Omental fat pad (tissue), 4 donors: ENCODE measurements around the gene COL17A1. TPM values are rescaled to one million over a fixed set of nuclear protein-coding genes. Genes with fewer than 3 reads are reported as not detected.

Experiments
- ATAC-seq: fragments of 150-250 bp; one replicate; pipeline ENCODE4 v1.9.1; 2016; ENCODE audit warnings: mild to moderate bottlenecking, moderate library complexity; ENCODE audit not compliant: low FRiP score
- DNase-seq: peaks from one replicate; pipeline ENCODE4 v3.0.0-alpha.2; 2019; ENCODE audit warnings: low spot score
- CTCF ChIP-seq, 3 donors: fragments of 450-650 bp; IDR thresholded peaks; one replicate each; pipeline ENCODE4 v1.5.1; 2016 to 2017; ENCODE audit warnings: antibody characterized with exemption in 3 of 3, mild to moderate bottlenecking in 3 of 3, moderate library complexity in 2 of 3
- total RNA-seq, 4 donors: library from RNA; depleted of rRNA; stranded (reverse); fragments of >200 nt; gene quantifications; one replicate each; pipeline ENCODE4 v1.1.0, GENCODE V29; 2016

Gene COL17A1
- total RNA-seq, 4 donors from 2014 or later = 0.13 to 2.2 (median 1.2) TPM

- ATAC-seq (peak; percentile 93), DNase-seq (peak; percentile 89)
- TF ChIP-seq CTCF (IDR thresholded peaks at IDR 0.05) = no peak
Measured at GRCh38 chr10:104121485-104122224, 36.0 kb upstream of the COL17A1 start, which contains the start of gene SFR1. SFR1 (plus strand) TSS chr10:104122171; CDS start chr10:104122184, 13 bp downstream.

DNA sequence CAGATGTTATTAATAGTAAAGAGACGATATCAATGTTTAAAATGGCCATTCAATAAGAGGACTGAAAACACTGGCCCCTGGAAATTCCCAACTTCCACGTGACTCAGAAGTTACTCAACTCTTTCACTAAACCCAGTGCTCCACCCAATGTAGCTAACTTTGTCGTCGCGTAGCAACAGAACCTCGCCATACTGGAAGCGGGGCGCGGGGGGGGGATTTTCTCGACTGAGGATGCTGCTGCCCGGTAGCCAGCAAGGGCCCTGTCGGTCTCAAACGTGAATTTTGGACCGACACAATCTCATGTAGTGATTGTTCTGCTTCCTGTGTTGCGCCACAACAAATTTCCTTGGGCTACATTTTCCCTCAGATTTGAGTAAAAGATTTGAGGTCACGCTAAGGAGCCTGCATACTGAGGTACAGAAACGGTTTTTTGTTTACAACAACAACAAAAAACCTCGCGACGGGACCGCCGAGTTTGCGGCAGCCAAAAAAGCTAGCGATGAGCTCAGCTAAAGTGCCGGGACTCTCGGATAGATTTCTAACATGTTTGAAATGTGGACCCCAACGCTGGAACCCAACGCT, 35.3 kb upstream of the COL17A1 start:
- DNase-seq (peak; percentile 87), ATAC-seq (peak; percentile 63)
- no peak for TF ChIP-seq CTCF (IDR thresholded peaks at IDR 0.05)

GRCh38 chr10:104120512-104120902, 34.8 kb upstream of the COL17A1 start:
- DNase-seq = no peak
- TF ChIP-seq CTCF (IDR thresholded peaks at IDR 0.05) = no peak
- no peak for ATAC-seq

DNA sequence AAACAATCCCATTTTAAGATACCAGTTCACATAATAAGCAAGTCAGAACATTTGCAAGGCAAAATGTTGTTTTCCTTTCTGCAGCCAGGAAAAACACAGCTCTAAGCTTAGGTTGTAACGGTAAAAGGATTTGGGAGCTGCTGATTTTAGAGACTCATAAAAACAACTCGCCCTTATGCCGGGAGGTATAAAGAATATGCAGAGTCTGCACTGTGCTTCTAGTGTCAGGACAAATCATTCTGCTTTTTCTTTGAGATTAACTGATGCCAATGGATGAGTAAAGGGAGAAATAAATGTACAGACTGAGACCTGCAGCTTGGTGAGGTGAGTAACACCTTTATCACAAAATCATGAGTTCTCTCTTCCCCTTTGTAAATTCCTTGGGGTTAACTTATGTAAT, 34.3 kb upstream of the COL17A1 start:
- TF ChIP-seq CTCF (IDR thresholded peaks at IDR 0.05) = no peak
- ATAC-seq (no peak), DNase-seq (no peak)

DNA sequence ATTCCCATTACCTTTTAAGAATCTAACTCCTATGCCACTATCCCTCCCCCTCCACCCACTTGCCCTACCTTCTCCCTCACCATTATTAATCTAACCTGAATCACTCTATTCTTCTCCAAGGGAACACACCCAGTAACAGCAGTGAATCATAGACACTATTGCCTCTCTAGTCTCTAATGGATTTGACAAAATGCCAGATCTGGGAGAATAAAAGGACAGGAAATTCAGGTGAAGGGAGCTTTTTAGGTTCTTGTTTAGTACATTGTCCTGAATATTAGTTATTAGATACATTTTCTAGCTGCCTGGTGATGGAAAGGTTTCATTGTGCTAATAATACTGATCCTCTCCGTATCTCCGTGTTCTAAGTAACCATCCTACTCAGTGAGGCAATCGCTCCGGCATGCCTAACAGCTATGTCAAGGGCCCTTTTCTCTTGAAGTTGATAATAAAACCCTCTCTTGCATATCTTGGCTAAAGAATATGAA, 32.2 kb upstream of the COL17A1 start:
- no peak for TF ChIP-seq CTCF (IDR thresholded peaks at IDR 0.05)
- ATAC-seq (peak; percentile 46), DNase-seq (no peak)

DNA sequence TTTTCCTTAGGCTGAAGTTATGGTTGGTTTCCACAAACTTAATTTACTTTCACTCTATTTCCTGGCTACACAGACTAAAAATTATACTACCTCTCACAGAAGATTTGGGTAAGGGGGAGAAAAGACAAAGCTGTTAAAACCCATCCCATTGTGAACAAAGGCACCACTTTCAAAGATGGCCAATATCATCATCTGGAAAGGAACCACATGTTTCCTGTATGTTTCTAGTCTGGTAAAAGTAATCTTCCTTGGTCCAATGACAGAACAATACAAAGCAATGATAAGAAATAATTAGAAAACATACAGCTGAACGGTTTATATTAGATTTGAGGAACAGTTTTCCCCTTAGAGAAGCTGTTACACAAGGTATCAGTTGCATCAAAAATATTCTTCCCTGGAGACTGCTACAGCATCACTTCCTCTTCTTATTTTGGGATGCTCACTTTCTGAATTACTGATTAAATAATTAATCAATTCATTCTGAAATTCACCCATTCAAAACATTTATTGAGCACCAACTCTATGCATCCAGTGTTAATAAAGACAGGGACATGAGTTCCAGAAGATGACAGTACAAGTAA, 27.8 kb upstream of the COL17A1 start:
- DNase-seq = no peak
- TF ChIP-seq CTCF (IDR thresholded peaks at IDR 0.05) = no peak
- ATAC-seq = no peak
